Measurements from ENCODE around the gene CEPT1.
"Not testable (repeated sequence)": the region's sequence is repeated elsewhere in the genome, so short reads cannot be mapped to it uniquely, and the experiment has no call there.

Gene CEPT1

DNA sequence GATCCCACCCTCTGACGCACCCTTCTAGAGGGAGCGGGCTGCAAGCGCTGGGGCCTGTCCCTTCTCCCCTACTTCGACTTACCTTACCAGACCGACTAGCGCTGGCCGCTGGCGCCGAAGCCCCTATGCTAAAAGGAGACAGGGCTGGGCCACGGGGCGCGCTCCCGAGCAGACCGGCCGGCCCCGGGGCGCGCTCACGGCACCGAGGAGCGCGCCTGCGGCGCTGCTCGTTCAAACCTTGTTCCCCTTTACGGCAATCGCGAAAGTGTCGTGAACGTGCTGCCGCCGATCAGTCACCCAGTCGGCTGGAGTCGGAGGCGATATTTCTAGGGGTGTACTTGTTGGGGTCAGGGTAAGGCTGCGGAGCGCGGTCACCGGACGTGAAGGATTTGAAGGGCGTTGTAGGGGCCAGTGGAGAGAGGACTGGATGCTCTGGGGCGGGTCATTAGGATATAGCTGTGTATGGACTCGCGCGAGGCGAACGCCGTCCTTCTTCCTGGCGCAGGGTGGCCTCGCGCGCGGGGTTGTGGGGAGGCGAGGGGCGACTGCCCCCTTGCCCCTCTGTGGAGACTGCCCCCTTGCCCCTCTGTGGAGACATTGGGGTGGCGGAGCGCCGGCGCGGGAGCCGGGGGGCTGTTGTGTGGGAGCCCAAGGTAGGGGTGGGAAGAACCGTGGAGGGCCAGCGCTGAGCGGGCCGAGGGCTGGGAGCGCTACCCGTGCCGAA is at the start of gene CEPT1, which contains the start of gene DRAM2:
Gene CEPT1, plus strand, starts transcription at position 268 of the 724 bp plus-strand sequence. CDS start 7,492 bp downstream, outside the sequence.
Gene DRAM2, minus strand, starts transcription at position 138 of the 724 bp plus-strand sequence. CDS start 8,539 bp downstream, outside the sequence.
- Mint-ChIP-seq H3K4me1 (ENCODE audit: low read depth) (peaks cover 53% of the 10 kb centered on the region), H3K36me3 (peaks cover 8% of the 10 kb centered on the region), H3K4me3 (peak within 1 kb of the TSS; percentile 100)

DNA sequence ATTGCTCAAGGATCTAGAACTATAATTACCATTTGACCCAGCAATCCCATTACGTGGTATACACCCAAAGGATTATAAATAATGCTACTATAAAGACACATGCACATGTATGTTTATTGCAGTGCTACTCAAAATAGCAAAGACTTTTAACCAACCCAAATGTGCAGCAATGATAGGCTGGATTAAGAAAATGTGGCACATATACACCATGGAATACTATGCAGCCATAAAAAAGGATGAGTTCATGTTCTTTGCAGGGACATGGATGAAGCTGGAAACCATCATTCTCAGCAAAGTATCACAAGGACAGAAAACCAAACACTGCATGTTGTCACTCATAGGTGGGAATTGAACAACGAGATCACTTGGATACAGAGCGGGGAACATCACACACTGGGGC is 44.6 kb upstream of the CEPT1 start:
- peaks cover 11% of the 10 kb centered on the region for H3K36me3 Mint-ChIP-seq
- not testable (repeated sequence) for H3K4me1 Mint-ChIP-seq (ENCODE audit: low read depth); H3K27ac Mint-ChIP-seq; H3K27me3 Mint-ChIP-seq; H3K4me3 Mint-ChIP-seq
- H3K9me3 Mint-ChIP-seq (ENCODE audit: low read depth) = peaks cover 23% of the 10 kb centered on the region

More for the DNA sequence above, at the start of gene CEPT1, which contains the start of gene DRAM2:
- no peaks in the 10 kb centered on the region for H3K27me3 Mint-ChIP-seq
- H3K27ac Mint-ChIP-seq = peak within 1 kb of the TSS; percentile 100
- no peaks in the 10 kb centered on the region for H3K9me3 Mint-ChIP-seq (ENCODE audit: low read depth)

DNA sequence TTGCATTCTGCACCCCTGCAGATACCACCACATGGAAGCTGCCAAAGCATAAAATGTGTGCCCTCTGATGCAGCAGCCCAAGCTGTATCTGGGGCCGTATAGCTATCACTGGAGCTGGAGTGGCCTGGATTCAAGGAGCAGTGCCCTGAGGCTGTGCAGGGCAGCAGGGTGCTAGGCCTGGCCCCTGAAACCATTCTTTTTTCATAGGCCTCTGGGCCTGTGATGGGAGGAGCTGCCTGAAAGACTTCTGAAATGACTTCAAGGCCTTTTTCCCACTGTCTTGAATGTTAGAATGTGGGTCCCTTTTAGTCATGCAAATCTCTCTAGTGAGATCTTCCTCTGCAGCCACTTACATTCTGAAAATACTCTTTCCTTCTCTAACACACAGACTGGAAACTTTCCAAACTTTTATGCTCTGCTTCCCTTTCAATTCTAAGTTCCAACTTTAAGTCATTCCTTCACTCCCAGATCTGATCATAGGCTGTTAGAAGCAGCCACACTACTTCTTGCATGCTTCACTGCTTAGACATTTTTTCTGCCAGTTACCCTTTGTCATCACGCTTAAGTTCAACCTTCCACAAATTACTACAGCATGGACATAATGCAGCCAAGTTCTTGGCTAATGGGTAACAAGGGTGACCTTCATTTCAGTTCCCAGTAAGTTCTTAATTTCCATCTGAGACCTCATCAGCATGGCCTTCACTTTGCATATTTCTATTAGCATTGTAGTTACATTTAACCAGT is 42.5 kb upstream of the CEPT1 start:
- H3K27ac Mint-ChIP-seq = no peak overlapping the region
- peaks cover 34% of the 10 kb centered on the region for H3K9me3 Mint-ChIP-seq (ENCODE audit: low read depth)
- H3K27me3 Mint-ChIP-seq = no peaks in the 10 kb centered on the region
- H3K4me3 Mint-ChIP-seq = no peak overlapping the region
- no peaks in the 10 kb centered on the region for H3K4me1 Mint-ChIP-seq (ENCODE audit: low read depth)
- H3K36me3 Mint-ChIP-seq = peaks cover 11% of the 10 kb centered on the region

DNA sequence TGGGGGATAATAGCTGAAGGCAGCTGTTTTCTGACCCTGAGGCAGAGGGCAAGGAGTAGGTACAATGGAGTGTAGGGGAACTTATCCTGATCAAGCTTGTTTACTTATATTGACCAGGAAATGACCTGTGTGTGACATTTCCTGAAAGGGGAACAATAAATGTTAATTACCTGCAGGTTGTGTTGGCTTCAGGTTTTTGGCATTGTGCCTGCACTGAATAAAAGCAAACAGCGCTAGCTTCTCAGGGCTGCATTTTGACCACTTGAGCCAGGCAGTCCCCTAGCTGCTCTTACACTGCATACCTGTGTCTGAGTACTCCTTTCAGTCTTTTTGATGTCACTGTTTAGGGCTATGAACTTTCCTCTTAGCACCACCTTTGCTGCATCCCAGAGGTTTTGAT is 40.7 kb upstream of the CEPT1 start:
- Mint-ChIP-seq H3K36me3 (peaks cover 14% of the 10 kb centered on the region), H3K27me3 (no peaks in the 10 kb centered on the region), H3K4me1 (ENCODE audit: low read depth) (no peaks in the 10 kb centered on the region), H3K4me3 (no peak overlapping the region), H3K27ac (no peak overlapping the region), H3K9me3 (ENCODE audit: low read depth) (peaks cover 38% of the 10 kb centered on the region)

DNA sequence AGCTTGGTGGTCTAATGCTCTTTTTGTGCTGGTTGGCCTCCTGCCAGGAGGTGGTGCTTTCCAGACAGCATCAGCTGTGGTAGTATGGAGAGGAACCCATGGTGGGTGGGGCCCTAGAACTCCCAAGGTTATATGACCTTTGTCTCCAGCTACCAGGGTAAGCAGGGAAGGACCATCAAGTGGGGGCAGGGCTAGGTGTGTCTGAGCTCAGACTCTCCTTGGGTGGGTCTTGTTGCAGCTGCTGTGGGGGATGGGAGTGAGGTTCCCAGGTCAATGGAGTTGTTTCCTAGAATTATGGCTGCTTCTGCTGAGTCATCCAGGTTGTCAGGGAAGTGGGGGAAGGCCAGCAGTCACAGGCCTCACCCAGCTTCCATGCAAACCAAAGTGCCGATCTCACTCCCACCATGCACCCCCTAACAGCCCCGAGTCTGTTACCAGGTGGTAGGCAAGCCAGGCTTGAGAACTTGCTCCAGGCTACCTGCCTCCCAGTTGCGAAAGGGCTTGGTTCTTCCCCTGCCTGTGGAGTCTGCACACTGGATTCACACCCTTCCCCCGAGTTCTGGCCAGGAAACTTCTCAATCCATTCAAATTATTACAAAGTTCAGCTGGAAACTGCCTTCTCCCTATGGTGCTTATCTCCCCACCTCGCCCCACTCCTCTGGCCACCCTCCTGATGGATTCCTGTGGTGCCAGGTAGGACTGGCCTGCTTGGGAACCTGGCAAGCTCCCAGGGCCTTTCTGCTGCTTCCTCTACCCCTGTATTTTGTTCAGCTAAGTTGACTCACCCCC is 38.0 kb upstream of the CEPT1 start:
- Mint-ChIP-seq H3K27ac (no peak overlapping the region), H3K36me3 (peaks cover 14% of the 10 kb centered on the region), H3K4me3 (no peak overlapping the region), H3K9me3 (ENCODE audit: low read depth) (peaks cover 38% of the 10 kb centered on the region), H3K27me3 (no peaks in the 10 kb centered on the region), H3K4me1 (ENCODE audit: low read depth) (no peaks in the 10 kb centered on the region)

DNA sequence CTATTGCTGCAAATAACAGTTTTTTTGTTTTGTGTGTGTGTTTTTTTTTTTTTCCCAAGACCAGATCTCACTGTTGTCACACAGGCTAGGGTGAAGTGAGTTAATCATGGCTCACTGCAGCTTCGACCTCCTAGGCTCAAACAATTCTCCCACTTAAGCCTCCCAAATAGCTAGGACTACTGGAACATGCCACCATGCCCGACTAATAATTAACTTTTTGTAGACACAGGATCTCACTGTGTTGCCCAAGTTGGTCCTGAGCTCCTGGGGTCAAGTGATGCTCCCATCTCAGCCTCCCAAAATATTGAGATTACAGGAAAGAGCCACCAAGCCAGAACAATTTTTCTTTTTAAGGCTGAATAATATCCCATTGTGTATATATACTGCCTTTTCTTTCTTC is 35.0 kb upstream of the CEPT1 start:
- Mint-ChIP-seq H3K9me3 (ENCODE audit: low read depth) (peaks cover 23% of the 10 kb centered on the region), H3K27ac (no peak overlapping the region), H3K4me3 (no peak overlapping the region), H3K4me1 (ENCODE audit: low read depth) (no peaks in the 10 kb centered on the region), H3K27me3 (peaks cover 3% of the 10 kb centered on the region), H3K36me3 (peaks cover 13% of the 10 kb centered on the region)

DNA sequence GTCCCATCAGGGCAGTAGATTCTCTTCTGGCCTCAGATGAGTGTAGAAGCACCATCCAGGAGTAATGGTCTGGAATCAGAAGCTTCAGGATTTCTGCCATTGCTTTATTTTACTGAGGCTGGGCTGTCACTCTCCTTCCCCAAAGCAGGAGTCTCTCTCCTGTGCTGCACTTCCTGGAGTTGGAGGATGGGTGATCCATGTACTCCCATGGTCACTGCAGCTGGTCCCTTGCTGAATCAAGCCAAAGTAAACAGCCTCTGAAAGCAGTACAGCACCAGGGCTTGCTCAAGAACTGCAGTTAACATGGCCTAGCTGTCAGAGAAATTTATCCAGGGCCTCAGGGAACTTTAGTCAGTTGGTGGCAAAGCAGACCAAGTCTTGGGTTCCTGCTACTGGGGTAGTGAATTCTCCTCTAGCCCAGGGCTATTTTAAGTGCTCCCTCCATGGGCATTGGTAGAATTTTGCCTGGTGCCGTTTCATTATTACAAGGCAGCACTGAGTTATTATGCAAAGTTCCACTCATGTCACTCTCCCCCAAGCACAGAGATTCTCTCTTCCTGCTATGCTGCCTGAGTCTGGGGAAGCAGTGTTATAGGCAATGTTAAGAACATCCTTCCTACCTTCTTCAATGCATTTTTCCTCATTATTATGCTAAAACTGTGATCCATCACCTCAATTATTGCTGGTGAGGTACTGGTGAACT is 29.7 kb upstream of the CEPT1 start:
- H3K36me3 Mint-ChIP-seq = peaks cover 15% of the 10 kb centered on the region
- H3K27ac Mint-ChIP-seq = no peak overlapping the region
- peaks cover 7% of the 10 kb centered on the region for H3K9me3 Mint-ChIP-seq (ENCODE audit: low read depth)
- no peaks in the 10 kb centered on the region for H3K4me1 Mint-ChIP-seq (ENCODE audit: low read depth)
- H3K27me3 Mint-ChIP-seq = peaks cover 3% of the 10 kb centered on the region
- H3K4me3 Mint-ChIP-seq = no peak overlapping the region

DNA sequence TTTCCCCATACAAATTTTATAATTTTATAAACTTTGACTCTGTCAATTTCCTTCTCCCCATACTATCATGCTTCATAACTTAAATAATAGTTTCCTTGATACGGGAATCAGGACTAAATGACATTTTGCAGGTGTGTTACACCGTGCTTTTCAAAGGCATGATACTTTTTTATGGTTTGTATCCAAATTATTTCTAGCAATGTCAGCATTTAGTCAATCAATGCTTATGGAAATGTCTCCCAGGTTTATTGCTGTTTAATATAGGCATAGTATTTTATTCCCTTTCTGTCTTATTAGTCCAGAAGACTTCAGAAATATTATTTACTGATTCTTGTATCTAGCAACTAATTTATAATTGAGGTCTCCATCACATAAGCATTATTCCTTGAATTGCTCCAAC is 23.5 kb upstream of the CEPT1 start:
- H3K4me1 Mint-ChIP-seq (ENCODE audit: low read depth) = no peaks in the 10 kb centered on the region
- no peak overlapping the region for H3K4me3 Mint-ChIP-seq
- H3K36me3 Mint-ChIP-seq = peaks cover 16% of the 10 kb centered on the region
- H3K27ac Mint-ChIP-seq = no peak overlapping the region
- H3K27me3 Mint-ChIP-seq = no peaks in the 10 kb centered on the region
- H3K9me3 Mint-ChIP-seq (ENCODE audit: low read depth) = no peaks in the 10 kb centered on the region

DNA sequence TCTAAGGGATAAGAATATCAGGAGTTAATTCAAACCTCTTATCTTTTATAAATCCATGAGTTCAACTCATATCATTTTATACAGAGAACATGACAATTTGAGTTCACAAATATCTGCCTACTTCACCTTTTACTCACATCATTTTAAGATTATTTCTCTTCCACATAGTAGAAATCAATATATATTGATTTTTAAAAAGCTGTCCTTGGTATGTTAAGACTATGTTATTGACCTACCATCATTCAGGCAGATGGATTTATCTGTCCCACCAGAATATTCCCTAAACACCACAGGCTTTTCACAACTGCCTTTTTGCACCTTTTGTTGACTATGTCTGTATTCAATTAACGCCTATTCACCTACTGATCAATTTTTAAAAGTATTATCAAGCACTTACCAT is 13.7 kb upstream of the CEPT1 start:
- Mint-ChIP-seq H3K4me1 (ENCODE audit: low read depth) (peaks cover 23% of the 10 kb centered on the region), H3K27me3 (no peaks in the 10 kb centered on the region), H3K27ac (no peak overlapping the region), H3K9me3 (ENCODE audit: low read depth) (no peaks in the 10 kb centered on the region), H3K4me3 (no peak overlapping the region), H3K36me3 (peaks cover 20% of the 10 kb centered on the region)

DNA sequence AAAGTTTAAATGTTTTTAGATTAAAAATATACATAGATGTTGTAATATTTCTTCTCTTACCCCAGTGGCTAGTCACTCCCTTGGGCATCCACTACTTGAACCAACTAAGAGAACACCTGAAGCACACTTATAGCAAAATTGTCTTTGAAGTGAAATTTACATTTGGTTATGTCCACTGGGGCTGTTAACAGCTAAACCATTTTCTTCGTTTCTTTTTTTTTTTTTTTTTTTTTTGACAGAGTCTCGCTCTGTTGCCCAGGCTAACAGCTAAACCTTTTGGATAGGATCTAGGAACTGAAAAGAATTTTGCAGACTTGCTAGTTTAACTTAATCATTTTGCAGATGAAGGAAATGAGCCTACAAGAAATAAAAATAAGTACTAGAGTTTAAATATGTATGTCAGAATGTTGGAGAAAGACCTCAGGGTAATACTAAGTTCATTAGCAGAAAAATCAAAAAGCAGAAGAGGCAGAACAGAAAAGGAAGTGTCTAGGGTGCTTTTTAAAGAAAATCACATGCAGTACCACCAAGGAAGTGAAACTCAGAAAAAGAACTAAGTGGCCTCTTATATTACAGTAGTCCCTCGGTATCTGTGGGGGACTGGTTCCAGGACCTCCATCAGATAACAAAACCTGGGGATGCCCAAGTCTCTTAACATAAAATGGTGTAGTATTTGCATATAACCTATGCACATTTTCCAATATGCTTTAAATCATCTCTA is 11.9 kb upstream of the CEPT1 start:
- Mint-ChIP-seq H3K4me3 (no peak overlapping the region), H3K27me3 (no peaks in the 10 kb centered on the region), H3K36me3 (peaks cover 23% of the 10 kb centered on the region), H3K9me3 (ENCODE audit: low read depth) (no peaks in the 10 kb centered on the region), H3K27ac (peak overlapping the region; percentile 11), H3K4me1 (ENCODE audit: low read depth) (peaks cover 28% of the 10 kb centered on the region)

DNA sequence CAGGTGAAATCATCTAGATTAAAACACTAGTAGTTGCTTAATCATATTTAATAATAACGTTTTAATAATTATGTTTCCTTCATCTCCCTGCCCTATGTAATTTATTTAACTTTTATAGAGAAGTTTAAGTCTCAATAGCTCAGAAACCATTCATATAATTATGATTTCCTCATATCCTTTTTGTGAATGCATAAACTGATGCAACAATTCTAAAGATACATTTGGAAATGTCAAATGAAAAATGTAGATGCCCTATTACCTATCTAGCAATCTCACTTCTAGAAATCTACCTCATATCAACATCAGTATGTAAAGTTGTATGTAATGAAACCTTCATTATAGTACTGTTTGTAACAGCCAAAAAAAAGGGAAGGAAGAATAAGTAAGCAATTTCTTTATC is 10.6 kb upstream of the CEPT1 start:
- H3K4me3 Mint-ChIP-seq = no peak overlapping the region
- H3K36me3 Mint-ChIP-seq = peaks cover 19% of the 10 kb centered on the region
- H3K27me3 Mint-ChIP-seq = no peaks in the 10 kb centered on the region
- H3K27ac Mint-ChIP-seq = peak overlapping the region; percentile 1
- H3K4me1 Mint-ChIP-seq (ENCODE audit: low read depth) = peaks cover 28% of the 10 kb centered on the region
- no peaks in the 10 kb centered on the region for H3K9me3 Mint-ChIP-seq (ENCODE audit: low read depth)

DNA sequence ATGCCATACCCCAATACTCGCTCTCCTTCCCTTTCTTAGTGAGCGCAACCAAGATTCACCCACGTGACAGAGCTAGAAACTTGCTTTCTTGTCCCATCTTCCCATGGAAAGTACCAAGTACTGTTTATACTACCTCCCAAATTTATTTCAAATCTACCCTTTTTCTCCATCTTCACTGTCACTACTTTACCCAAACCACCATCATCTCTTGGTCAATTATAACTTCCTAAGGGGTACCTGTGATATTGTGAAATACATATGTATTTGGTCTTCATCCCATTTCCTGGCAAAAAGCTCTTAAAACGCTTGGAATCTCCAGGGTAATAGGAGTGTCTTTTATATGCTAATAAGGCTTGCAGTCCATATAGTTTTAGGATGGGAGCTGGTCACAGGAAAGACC is 8.3 kb upstream of the CEPT1 start:
- Mint-ChIP-seq H3K27me3 (no peaks in the 10 kb centered on the region), H3K4me3 (no peak overlapping the region), H3K9me3 (ENCODE audit: low read depth) (no peaks in the 10 kb centered on the region), H3K4me1 (ENCODE audit: low read depth) (peaks cover 31% of the 10 kb centered on the region), H3K36me3 (peaks cover 22% of the 10 kb centered on the region), H3K27ac (peak overlapping the region; percentile 55)

DNA sequence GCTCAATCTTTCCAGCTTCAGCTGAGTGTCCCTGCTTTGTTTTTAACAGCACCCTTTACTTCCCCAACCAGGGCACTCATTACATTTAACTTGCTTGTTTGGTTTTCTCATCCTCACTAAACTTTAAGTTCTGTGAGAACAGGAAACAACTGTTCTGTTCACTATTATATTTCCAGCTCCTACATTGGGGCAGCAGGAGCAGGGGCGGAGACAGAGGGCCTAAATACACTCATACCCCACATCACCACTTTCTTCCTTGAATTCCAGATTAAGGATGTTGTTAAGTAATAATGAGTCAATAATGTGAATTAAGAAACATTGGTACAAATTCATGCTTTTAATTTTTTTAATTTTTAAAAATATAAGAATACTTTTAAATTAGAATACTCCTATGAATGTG is 6.2 kb upstream of the CEPT1 start:
- no peak overlapping the region for H3K4me3 Mint-ChIP-seq
- no peak overlapping the region for H3K27ac Mint-ChIP-seq
- H3K4me1 Mint-ChIP-seq (ENCODE audit: low read depth) = peaks cover 31% of the 10 kb centered on the region
- H3K36me3 Mint-ChIP-seq = peaks cover 18% of the 10 kb centered on the region
- H3K27me3 Mint-ChIP-seq = no peaks in the 10 kb centered on the region
- no peaks in the 10 kb centered on the region for H3K9me3 Mint-ChIP-seq (ENCODE audit: low read depth)

All from activated naive CD8-positive, alpha-beta T cell (primary cell).